Measurements from ENCODE around the gene NFIB.

NFIB gene

DNA sequence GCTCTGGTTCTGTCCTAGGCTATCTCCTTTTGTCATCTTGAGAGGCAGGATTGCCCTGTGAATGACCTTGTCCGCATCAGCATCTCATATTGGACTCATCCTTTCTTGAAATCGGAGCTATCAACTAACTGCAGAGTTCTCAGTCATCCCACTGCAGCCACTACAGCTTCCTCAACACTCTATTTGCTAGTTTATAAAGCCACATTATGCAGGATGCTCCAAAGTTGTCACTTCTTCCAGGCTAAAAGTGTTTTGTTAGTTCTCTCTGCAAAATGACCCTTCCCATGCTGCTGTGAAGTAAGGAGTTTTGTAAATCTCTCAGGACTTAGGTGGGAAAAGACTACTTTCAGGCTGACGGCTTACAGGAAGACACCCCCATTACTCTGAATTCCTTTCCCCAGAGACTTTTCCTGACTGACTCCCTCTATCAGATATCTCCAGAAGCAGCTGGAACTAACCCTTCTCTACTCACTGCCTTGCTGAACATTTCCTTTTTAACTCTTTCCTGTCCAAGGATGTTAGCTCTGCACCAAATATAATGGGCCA, 257.6 kb downstream of the NFIB start:
- TF ChIP-seq, protein P1, sequence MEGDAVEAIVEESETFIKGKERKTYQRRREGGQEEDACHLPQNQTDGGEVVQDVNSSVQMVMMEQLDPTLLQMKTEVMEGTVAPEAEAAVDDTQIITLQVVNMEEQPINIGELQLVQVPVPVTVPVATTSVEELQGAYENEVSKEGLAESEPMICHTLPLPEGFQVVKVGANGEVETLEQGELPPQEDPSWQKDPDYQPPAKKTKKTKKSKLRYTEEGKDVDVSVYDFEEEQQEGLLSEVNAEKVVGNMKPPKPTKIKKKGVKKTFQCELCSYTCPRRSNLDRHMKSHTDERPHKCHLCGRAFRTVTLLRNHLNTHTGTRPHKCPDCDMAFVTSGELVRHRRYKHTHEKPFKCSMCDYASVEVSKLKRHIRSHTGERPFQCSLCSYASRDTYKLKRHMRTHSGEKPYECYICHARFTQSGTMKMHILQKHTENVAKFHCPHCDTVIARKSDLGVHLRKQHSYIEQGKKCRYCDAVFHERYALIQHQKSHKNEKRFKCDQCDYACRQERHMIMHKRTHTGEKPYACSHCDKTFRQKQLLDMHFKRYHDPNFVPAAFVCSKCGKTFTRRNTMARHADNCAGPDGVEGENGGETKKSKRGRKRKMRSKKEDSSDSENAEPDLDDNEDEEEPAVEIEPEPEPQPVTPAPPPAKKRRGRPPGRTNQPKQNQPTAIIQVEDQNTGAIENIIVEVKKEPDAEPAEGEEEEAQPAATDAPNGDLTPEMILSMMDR (conservative IDR thresholded peaks at IDR 0.05; ENCODE audit: low read length), result no peak
- no peak for DNase-seq (ENCODE audit: low read depth)
- no peak overlapping the region for H3K4me3 ChIP-seq (ENCODE audit: low read length)

DNA sequence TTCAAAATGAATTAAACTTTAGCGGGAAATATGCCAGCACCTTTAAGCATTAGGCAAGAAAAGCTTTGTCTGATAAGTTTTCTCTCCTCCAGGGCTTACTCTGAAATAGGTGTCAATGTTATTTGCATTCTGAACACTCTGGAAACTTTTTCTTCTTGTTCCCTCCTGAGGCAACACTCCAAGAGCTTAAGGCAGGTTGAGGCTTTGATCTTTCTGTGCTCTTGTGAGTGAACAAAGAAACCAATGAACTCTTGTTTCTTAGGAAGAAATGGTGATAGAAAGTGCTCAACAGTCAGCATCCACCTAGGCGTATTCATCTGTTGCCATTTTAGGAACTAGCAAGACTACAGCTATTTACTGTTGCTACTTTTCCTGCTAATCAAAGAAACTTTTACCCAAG, 259.8 kb downstream of the NFIB start:
- TF ChIP-seq, protein P1 (conservative IDR thresholded peaks at IDR 0.05; ENCODE audit: low read length), result no peak
- no peak for DNase-seq (ENCODE audit: low read depth)
- no peak overlapping the region for H3K4me3 ChIP-seq (ENCODE audit: low read length)

DNA sequence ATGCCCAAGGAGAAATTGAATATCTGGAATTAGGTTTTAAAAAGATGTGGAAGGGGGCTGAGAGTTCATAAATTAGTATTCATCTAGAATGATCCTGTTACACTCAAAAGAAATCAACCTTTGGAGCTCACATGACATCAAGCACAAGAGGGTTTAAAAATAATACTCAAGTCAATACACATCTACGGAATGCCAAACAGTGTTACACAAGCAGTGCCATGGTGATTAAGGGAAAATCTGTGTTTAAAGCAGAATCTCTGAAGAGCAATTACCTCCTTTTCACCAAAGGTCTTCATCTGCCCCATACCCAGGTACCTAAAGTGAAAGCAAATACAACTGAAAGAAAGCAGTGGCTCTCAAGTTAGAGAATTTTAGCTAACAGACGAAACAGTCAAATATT, 261.6 kb downstream of the NFIB start:
- no peak overlapping the region for H3K4me3 ChIP-seq (ENCODE audit: low read length)
- DNase-seq (ENCODE audit: low read depth), result no peak
- TF ChIP-seq, protein P1 (conservative IDR thresholded peaks at IDR 0.05; ENCODE audit: low read length), result no peak

DNA sequence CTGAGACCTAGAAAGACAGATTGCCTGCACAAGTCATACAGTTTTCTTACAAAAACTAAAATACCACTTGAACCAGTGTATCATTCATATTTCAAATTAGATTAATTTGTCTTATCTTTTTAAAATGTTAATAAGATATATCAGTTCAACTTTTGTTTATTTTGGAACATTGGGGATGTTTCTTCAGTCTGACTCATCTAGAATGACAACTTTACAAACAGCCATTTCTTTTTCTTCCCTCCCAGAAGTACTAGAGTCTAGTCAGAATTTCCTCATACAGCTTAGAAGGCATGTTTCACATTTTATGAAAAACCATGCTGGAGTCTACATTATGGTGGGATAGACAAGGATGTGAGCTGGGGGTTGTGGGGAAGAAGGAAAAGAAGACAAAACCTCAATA, 262.5 kb downstream of the NFIB start:
- DNase-seq (ENCODE audit: low read depth), result no peak
- no peak overlapping the region for H3K4me3 ChIP-seq (ENCODE audit: low read length)
- TF ChIP-seq, protein P1 (conservative IDR thresholded peaks at IDR 0.05; ENCODE audit: low read length), result no peak

DNA sequence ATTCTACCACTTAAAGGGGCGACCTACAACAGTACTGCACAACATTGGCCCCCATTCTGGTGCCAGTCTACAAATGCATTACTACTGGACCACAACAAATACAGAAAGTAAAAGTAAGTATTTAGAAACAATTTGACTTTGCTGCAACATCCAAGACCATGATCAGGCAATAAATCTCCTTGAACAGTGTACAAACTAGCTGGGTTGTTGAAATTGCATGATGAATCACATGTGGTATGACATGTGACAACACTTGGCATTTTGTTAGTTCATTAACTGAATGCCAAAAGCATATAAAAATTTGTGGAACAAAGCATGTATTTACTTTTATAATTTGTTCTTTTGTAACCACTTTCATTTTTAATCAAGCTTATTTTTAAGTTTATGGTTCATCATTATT, 270.5 kb downstream of the NFIB start:
- TF ChIP-seq, protein P1 (conservative IDR thresholded peaks at IDR 0.05; ENCODE audit: low read length), result no peak
- no peak overlapping the region for H3K4me3 ChIP-seq (ENCODE audit: low read length)
- DNase-seq (ENCODE audit: low read depth), result no peak

DNA sequence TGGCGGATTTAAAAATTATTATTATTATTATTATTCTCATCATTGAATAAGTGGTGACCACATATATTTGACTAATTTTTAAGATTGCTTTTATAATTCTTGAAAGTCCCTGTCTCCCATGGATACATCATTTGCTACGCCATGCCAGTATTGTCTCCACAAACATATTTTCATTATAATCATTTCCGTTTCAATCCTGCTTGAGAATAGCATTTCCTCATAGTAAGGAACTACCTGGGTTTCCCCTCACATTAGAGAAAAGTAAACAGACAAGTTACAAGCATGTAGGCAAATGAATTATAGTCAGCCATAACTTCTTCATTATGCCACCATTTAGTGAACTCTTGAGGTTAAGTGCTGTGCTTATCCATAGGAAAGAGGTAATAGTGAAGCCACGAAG, 276.6 kb downstream of the NFIB start:
- no peak for DNase-seq (ENCODE audit: low read depth)
- TF ChIP-seq, protein P1 (conservative IDR thresholded peaks at IDR 0.05; ENCODE audit: low read length), result no peak

DNA sequence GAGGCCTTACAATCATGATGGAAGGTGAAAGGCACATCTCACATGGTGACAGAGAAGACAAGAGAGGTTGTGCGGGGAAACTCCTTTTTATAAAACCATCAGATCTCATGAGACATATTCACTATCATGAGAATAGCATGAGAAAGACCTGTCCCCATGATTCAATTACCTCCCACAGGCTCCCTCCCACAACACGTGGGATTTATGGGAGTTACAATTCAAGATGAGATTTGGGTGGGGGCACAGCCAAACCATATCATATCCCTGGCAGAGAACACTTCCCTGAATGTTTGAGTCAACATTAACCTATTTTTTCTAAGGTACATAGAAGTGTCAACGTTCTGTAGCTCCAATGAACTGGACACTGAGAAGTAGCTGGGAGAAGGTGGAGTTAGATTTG, 280.9 kb downstream of the NFIB start:
- no peak for DNase-seq (ENCODE audit: low read depth)
- H3K4me3 ChIP-seq (ENCODE audit: low read length), result no peak overlapping the region
- TF ChIP-seq, protein P1 (conservative IDR thresholded peaks at IDR 0.05; ENCODE audit: low read length), result no peak

More for the DNA sequence above, 276.6 kb downstream of the NFIB start:
- H3K4me3 ChIP-seq (ENCODE audit: low read length), result no peak overlapping the region
